HG03565 (cell line): ENCODE measurements around the gene CTNNB1.

Source experiments
- ATAC-seq: cut with Tn5 transposase; IDR thresholded peaks from one replicate; pipeline ENCODE4 v1.9.1; 2021; ENCODE audit warnings: mild to moderate bottlenecking, moderate library complexity; ENCODE audit not compliant: unreplicated experiment

CTNNB1 gene

DNA sequence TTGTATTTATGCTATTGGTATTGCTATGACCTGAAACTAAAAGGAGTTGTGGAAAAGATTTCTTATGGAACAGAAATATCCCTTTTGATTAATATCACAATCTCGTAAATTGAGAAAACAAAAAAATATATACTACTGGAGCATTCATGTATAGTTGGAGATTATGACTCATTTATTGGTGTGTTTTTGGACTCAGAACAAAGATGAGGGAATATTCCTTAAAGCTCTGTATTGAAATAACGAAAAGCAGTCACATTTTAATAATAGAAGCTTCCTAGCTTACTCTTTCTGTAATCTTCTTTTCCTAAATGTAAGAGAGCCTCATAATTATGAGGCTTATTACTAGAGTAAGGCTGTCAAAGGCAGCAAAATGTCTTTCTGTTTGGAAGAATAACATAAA, 14.3 kb downstream of the CTNNB1 start:
- no peak for ATAC-seq

DNA sequence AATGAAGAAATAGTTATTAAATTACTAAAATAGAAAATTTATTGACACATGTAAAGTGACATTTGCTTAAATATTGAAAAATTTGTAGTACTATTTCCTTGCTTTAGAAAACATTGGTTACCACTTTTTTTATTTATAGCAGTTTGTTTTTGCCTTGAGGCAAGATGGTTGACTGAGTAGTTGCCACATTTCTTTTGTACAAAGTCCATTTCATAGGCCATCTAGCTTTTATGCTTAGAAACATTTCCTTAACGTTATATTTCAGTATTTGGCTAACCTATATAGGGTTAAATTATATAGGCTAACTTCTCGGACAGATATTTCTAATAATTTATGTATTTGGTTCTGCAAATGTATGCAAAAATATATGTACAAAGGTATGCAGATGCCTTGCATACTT, 17.1 kb downstream of the CTNNB1 start:
- no peak for ATAC-seq

DNA sequence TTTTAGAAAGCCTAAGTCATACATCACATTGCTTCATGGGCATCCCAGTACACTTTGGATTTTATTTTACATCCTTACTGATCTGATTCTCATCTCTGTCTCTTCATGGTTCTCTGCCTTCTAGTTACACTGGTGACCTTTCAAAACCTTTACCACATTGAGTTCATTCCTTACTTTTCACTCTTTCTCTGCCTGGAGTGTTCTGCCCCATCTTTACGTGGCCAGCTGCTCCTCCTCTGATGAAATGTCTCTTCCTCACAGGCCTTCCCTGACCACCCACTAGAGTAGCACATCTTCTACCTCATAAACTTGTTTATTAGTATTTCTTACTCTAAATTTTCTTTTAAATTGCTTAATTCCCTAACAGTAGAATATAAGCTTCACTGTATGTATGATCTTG, 17.7 kb downstream of the CTNNB1 start:
- ATAC-seq, result no peak

DNA sequence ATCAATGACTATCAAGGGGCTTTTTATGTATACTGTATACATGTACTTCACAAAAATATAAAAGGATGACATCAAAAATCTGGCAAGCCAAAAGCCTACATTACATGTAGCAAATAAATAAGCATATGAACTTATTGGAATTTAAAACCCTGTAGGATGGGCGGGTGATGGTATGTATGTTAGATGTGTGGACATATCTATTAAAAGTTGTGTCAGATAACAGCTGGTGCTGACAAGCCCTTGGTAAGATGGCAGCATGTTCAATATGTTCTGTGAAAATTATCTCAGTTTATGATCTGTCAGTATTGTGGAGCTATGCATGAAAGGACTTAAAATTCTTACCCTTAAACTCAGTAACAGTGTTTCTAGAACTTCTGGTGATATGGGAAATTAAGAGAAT, 20.1 kb downstream of the CTNNB1 start:
- no peak for ATAC-seq

DNA sequence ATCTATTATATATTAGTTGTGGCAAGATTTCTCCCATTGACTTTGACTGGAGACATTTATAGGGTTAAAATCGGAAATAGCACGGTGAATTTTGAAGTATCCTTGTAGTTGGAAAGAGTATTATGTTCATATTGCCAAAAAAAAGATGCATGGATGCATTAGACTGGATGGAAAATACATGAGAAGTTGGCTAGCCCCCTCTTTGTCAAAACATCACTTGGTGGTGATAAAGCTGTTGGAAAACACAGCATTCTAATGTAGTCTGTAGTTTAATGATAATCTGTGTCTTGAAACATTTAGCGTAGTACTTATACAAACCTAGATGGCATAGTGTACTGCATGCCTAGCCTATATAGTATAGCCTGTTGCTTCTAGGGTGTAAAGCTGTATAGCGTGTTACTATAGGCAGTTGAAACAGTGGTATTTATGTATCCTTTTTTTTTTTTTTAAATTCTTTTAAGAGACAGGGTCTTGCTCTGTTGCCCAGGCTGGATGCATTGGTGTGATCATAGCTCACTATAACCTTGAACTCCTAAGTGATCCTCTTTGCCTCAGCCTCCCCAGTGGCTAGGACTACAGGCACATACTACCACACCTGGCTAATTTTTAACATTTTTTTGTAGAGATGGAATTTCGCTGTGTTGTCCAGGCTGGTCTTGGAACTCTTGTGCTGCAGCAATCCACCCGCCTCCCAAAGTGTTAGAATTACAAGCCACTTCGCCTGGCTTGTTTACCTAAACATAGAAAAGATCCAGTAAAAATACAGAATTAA, 21.8 kb downstream of the CTNNB1 start:
- no peak for ATAC-seq

DNA sequence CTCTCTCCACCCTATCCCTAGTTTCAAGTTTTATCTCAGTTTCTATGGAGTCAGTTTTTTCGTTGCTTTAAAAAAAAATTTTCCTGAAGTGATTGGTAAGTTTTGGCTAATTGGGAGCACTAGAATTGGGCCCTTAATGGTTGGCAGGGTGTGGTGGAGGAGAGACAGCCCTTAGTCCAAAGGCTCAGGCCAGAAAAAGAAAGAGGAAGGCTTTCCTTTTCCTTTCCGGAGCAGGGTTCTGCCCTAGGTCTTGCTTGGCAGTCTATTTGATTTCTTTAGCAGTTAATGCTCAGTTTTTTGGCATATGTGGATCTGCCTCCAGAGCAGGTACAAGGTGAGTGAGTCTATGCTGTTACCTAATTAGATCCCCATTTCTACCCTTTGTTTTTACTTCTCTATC, 22.7 kb downstream of the CTNNB1 start:
- ATAC-seq, result no peak

DNA sequence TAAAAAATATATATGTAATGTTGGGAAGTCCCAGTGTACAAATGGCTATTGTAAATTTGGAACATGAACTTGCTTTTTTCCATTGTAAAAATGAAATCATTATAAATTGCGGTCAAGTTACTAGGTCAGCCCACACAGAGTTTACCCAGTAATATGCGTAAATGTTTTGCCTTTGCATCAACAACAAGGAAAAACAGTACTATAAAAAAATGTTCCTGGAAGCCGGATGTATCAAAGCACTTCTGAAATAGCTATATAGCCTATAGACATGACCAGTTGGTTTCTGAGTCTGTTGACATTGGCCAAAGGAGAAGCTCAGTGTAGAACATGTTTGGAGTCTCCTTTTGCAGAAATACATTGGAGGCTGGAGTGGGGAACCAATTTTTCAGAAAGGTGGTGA, 23.2 kb downstream of the CTNNB1 start:
- no peak for ATAC-seq

DNA sequence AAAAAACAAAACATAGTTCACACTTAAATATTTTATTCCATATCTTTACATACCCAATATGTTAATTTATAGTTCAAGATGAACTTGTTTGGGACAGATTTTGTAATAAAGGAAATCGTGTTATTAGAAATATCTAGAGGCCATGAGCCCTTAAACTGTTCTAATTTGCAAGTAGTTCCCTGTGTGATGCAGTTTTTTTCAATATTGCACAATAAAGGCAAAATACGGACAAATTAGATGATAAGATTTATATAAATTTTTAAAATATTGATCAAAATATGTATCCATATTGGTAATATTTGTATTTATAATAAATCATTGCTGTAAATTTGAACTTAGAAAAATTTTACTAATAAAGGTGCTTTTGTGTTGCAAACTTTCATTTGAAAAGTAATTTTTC, 23.8 kb downstream of the CTNNB1 start:
- no peak for ATAC-seq

DNA sequence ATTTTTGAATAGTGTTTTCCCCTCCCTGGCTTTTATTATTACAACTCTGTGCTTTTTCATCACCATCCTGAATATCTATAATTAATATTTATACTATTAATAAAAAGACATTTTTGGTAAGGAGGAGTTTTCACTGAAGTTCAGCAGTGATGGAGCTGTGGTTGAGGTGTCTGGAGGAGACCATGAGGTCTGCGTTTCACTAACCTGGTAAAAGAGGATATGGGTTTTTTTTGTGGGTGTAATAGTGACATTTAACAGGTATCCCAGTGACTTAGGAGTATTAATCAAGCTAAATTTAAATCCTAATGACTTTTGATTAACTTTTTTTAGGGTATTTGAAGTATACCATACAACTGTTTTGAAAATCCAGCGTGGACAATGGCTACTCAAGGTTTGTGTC, 24.4 kb downstream of the CTNNB1 start:
- ATAC-seq, result no peak

DNA sequence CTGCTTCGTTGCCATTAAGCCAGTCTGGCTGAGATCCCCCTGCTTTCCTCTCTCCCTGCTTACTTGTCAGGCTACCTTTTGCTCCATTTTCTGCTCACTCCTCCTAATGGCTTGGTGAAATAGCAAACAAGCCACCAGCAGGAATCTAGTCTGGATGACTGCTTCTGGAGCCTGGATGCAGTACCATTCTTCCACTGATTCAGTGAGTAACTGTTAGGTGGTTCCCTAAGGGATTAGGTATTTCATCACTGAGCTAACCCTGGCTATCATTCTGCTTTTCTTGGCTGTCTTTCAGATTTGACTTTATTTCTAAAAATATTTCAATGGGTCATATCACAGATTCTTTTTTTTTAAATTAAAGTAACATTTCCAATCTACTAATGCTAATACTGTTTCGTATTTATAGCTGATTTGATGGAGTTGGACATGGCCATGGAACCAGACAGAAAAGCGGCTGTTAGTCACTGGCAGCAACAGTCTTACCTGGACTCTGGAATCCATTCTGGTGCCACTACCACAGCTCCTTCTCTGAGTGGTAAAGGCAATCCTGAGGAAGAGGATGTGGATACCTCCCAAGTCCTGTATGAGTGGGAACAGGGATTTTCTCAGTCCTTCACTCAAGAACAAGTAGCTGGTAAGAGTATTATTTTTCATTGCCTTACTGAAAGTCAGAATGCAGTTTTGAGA, 25.0 kb downstream of the CTNNB1 start:
- ATAC-seq, result no peak

DNA sequence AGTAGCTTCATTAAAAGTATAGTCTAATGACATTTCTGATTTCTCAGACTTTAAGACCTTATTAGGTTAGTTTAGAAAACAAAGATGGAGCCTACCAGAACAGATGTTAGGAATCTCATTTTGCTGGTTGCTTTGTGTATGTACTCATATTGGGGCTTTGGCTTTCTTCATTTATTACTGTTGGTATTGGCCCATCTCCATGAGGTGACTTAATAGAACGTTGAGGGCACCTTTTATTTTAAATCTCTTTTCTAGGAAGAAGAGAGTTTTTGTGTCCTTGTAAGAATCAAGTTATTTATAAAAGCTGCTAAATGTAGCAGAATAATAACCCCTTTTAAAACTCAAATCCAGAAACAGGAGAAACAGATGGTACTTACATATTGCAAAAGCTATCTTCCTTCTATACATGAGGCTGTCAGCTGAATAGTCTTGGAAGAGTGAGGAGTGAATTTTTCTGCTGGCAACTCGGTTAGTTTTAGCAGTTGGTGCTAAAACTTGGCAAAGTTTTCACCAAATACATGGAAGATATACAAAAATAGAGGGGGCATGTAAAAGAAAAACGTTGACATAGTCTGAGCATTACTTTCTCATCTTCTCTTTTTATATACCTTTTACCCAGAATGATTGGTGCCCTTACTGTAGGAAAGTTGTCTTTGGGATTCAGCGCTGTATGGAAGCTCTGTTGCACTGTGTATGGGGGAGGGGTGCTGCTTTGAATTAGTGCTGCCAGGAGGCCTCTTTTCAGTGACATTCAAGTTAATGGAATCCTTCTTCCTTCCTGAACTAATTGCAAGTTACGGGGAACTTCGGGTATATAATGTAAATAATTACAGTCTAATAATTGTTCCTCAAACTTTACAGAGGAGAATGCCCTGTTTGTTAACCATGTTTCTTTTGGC, 35.8 kb downstream of the CTNNB1 start:
- ATAC-seq, result no peak

DNA sequence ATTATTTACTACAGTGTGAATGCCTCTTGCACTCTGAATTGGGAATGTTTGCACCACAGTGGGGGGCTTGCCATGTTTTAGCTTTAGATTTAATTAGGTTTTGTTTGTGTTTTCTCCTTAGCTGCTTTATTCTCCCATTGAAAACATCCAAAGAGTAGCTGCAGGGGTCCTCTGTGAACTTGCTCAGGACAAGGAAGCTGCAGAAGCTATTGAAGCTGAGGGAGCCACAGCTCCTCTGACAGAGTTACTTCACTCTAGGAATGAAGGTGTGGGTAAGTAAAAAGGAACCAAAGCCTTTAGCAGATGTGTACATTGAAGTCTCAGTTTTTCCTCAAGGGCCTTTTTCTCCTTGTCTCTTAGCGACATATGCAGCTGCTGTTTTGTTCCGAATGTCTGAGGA, 36.9 kb downstream of the CTNNB1 start:
- ATAC-seq, result no peak

DNA sequence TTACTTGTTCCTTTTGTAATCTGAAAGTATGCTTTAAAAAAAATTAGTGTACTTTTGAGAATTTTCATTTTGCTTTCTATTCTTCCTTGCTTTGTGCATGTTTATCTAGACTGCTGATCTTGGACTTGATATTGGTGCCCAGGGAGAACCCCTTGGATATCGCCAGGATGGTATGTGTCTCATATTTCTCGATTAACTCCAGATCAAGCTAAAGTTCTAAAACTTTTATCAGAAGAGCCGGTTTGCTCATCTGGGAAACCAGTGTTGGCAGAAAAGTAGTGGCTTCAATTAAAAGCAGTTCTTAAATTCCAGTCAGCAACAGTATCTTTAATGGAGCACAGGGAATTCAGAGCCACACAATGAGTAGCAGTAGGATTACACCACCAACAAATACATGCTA, 38.6 kb downstream of the CTNNB1 start:
- no peak for ATAC-seq

DNA sequence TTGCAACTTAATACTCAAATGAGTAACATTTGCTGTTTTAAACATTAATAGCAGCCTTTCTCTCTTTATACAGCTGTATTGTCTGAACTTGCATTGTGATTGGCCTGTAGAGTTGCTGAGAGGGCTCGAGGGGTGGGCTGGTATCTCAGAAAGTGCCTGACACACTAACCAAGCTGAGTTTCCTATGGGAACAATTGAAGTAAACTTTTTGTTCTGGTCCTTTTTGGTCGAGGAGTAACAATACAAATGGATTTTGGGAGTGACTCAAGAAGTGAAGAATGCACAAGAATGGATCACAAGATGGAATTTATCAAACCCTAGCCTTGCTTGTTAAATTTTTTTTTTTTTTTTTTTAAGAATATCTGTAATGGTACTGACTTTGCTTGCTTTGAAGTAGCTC, 40.3 kb downstream of the CTNNB1 start:
- ATAC-seq, result no peak

DNA sequence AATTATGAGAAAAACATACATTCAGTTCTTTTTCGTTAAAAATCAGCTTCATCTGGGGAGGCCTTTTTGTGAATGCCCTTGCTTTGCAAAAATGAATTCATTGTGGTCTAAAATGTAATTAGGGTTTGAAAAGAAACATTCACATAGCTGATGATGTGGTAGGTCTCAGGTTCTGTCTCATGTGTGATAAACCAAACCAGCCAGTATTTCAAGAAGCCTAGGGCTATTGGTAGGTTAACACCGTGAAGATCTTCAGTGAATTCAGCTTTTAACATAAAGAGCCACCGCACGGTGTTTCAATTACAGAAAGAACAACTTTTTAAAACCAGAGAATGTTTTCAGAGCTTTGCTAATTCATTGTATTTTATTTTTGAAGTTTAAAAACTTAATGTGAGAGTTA, 41.9 kb downstream of the CTNNB1 start:
- no peak for ATAC-seq

DNA sequence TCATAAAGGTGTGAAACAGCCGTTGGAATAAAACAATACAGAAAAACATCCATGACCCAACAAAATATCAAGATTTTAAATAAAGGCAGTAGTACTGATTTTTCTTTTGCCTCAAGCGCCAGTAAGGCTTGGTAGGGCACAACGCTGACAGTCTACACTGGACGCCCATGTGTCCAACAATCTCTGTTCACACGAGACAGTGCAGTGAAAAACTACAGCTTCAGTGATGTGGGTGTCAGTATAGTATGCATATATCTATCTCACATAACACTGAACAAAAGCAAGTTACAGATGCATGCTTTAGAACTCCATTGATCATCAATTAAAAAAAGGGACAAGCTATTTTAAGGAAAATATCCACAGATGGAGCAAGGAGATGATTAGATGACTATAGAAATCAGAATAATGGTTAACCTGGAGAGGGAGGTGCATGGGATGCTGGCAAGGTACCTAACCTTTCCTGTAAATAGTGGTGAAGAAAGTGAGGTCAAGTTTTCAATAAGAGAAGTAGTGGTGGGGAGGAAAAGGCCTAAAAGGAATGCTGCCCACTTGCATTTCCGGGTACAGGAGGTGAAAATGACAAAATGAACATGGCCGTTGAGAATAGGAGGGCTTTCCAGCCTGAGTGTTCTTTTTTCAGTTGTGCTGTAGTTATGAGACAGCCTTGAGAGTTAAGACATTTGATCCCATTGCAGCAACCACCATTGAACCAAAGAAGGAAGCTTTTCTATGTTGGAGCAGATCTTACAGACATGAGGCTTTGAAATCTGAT, 42.7 kb downstream of the CTNNB1 start:
- no peak for ATAC-seq

DNA sequence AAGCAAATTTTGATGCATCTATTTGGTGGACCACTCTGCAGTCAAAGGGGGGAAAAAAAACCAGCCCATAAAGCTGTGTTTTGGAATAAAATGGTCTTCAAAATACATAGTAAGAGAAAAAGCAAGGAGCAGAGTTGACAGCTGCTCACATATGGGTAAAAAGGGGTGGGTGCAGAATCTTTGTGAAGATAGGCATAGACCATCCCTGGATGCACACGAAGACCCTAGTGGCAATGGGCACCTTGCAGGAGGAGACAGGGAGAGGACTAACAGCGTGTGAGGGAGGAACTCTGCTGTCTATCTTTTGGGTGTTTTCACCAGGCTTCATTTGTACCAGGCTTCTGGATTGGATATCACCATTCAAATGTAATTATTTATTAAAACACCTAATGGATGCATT, 43.9 kb downstream of the CTNNB1 start:
- no peak for ATAC-seq

DNA sequence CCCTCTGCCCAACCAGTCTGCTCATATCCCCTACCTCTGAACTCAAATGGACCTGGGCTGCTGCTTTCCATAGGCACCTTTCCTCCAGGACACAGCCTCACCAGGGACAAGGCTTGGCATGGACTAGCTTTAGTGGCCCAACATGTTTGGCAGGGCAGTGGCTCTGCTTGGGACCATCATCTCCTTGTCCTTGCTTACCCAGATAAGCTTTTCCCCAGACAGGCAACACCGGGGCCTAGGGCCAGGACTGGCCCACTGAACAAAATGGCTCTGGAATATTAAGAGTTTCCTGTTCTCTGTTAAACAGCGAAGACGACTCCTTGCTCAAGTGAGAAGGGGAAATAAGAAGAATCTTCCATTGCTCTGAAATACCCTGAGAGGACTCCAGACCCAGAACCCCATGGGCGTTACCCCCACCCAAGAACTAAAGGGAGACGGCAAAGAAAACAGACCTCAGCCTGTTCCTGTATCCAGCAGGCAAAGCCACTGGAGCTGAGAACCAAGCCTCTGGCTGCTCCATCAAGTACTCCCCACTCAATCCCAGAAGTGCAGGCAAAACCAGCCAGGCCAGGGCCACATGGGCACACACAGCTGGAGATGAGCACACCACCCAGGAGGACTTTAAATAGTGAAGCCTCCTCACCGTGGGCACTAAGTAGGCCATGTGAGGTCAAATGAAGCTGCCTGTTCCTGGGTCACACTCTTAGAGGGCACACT, 45.5 kb downstream of the CTNNB1 start:
- no peak for ATAC-seq

DNA sequence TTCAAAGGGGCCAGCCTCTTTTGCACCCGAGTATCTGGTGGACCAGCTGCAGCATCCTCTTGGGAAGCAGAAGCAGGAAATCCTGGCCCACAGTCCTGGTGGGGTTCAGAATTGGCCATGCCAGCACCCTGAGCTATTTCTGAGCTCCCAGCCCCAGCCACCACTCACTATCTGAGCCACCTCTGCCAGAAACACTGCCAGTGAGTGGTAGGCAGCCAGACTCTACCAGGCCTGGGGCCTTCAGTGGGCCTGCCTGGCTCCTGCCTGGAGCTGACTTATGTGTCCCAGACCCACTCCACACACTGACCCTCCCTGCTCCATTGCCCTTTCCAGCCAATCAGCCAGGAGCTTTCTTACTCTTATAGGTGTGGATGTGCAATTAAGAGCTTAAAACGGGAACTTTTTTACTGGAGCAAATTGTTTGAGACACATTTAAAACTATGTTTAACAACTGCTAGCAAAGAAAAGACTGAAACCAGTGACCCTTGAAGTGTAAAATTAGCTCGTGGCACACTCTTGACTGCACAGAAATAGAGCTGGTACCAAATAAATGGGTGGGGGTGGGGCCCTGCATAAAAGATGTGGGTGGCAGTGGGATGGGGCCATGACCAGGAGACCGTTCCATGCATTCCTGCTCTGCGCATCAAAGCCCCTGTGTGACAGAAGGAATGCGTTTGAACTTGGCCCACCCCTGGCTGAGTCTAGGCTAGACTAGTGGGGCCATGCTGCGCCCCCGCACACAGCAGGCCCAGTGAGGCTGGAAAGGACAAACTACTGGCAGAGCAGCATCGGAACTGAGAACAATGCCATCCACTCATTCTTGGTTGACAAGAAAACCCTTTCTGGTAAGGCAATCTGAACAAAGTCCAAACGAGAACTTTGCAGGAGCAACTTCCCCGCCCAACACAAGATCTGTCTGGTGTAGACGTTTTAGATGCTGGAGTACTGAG, 48.0 kb downstream of the CTNNB1 start:
- no peak for ATAC-seq
